Neural progenitor cell (in vitro differentiated cells): ENCODE results near the gene GFOD1. TPM values are rescaled to one million over a fixed set of nuclear protein-coding genes. Genes with fewer than 3 reads are reported as not detected.

Source experiments
- DNase-seq: peaks from one replicate; pipeline ENCODE4 v3.0.0-alpha.2; 2016; ENCODE audit warnings: low spot score
- H2AFZ ChIP-seq: fragments of 200-600 bp; sonication (generic); replicated peaks from 2 replicates; pipeline ENCODE4 v1.6.1; 2016; ENCODE audit warnings: antibody characterized with exemption
- H3F3A ChIP-seq: fragments of 200-600 bp; sonication (generic); 2 replicates; pipeline ENCODE4 v1.6.1; 2016; ENCODE audit warnings: antibody characterized with exemption, low read depth
- H3K27ac ChIP-seq: fragments of 200-600 bp; sonication (generic); 2 replicates; pipeline ENCODE4 v1.5.1; 2016; ENCODE audit warnings: mild to moderate bottlenecking
- H3K27me3 ChIP-seq: fragments of 200-600 bp; sonication (generic); 2 replicates; pipeline ENCODE4 v1.6.1; 2016; ENCODE audit warnings: mild to moderate bottlenecking, moderate library complexity
- H3K36me3 ChIP-seq: fragments of 200-600 bp; sonication (generic); 2 replicates; pipeline ENCODE4 v1.5.1; 2016
- H3K4me1 ChIP-seq: fragments of 200-600 bp; sonication (generic); 2 replicates; pipeline ENCODE4 v1.6.1; 2016; ENCODE audit warnings: mixed run types
- H3K4me2 ChIP-seq: fragments of 200-600 bp; sonication (generic); 2 replicates; pipeline ENCODE4 v1.6.1; 2016
- H3K4me3 ChIP-seq: fragments of 200-600 bp; sonication (generic); 2 replicates; pipeline ENCODE4 v1.5.1; 2016
- H3K79me2 ChIP-seq: fragments of 200-600 bp; sonication (generic); 2 replicates; pipeline ENCODE4 v1.6.1; 2016; ENCODE audit warnings: low read depth
- H3K9ac ChIP-seq: fragments of 200-600 bp; sonication (generic); 2 replicates; pipeline ENCODE4 v1.6.1; 2016
- H3K9me3 ChIP-seq: fragments of 200-600 bp; sonication (generic); 2 replicates; pipeline ENCODE4 v1.5.1; 2016; ENCODE audit warnings: low read depth
- H4K20me1 ChIP-seq: fragments of 200-600 bp; sonication (generic); 2 replicates; pipeline ENCODE4 v1.6.1; 2016; ENCODE audit warnings: low read depth
- H3K27ac Mint-ChIP-seq: 3 replicates; pipeline ENCODE4 v1.8.0; 2021; ENCODE audit warnings: mixed read lengths
- H3K27me3 Mint-ChIP-seq: 2 replicates; pipeline ENCODE4 v1.8.0; 2022; ENCODE audit warnings: low read depth, mild to moderate bottlenecking, inconsistent platforms, moderate library complexity, mixed read lengths; ENCODE audit not compliant: insufficient read depth
- H3K36me3 Mint-ChIP-seq: 3 replicates; pipeline ENCODE4 v1.8.0; 2021; ENCODE audit warnings: mixed read lengths
- H3K4me1 Mint-ChIP-seq: 3 replicates; pipeline ENCODE4 v1.8.0; 2021; ENCODE audit warnings: mixed read lengths
- H3K4me3 Mint-ChIP-seq: 3 replicates; pipeline ENCODE4 v1.8.0; 2021; ENCODE audit warnings: mild to moderate bottlenecking, moderate library complexity, mixed read lengths
- H3K9me3 Mint-ChIP-seq: 3 replicates; pipeline ENCODE4 v1.8.0; 2020; ENCODE audit warnings: mixed read lengths
- EZH2 ChIP-seq: fragments of 200-600 bp; sonication (generic); IDR thresholded peaks from 2 replicates; pipeline ENCODE4 v1.6.1; 2017; ENCODE audit warnings: antibody characterized with exemption, mild to moderate bottlenecking, moderate library complexity
- EZH2phosphoT487 ChIP-seq: fragments of 200-600 bp; sonication (generic); IDR thresholded peaks from 2 replicates; pipeline ENCODE4 v1.6.1; 2017; ENCODE audit warnings: antibody characterized with exemption
- total RNA-seq: library from RNA; depleted of rRNA; stranded (reverse); fragments of >200 nt; gene quantifications from 2 replicates; pipeline ENCODE4 v1.2.3, GENCODE V29; 2015; ENCODE audit warnings: low replicate concordance
- TF ChIP-seq, protein P1 (sequence below): fragments of 200-600 bp; sonication (generic); IDR thresholded peaks from 2 replicates; pipeline ENCODE4 v1.5.1; 2017; ENCODE audit warnings: antibody characterized with exemption, mild to moderate bottlenecking

GFOD1 gene
- total RNA-seq, 1 donor from 2014 or later: 1.8 TPM

DNA sequence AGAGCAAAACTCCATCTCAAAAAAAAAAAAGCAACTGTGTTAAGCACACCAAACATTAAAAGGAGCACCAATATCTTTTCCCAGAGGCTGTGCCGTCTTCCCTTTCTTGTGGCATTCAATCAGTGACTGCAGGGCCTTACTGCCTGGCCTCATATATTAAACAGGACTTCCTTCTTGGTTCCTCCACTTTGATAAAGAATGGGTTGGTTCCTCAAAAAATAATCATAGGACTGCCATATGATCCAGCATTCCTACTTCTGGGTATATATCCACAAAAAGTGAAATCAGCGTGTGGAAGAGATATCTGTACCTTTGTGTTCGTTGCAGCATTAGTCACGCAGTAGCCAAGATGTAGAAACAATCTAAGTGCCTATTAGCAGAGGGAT lies 40.3 kb upstream of the GFOD1 start:
- Histone ChIP-seq H3K4me3 (no peak overlapping the region), H2AFZ (no peak overlapping the region), H3K4me2 (no peak overlapping the region), H3K4me1 (peaks cover 21% of the 10 kb centered on the region), H3K27me3 (no peaks in the 10 kb centered on the region), H3K9ac (no peak overlapping the region), H3K9me3 (no peaks in the 10 kb centered on the region), H3K36me3 (no peaks in the 10 kb centered on the region), H4K20me1 (no peaks in the 10 kb centered on the region), H3K27ac (no peak overlapping the region), H3F3A (peaks cover 15% of the 10 kb centered on the region), H3K79me2 (no peaks in the 10 kb centered on the region)
- H3K27ac Mint-ChIP-seq: no peak overlapping the region
- peaks cover 5% of the 10 kb centered on the region for H3K27me3 Mint-ChIP-seq
- peaks cover 29% of the 10 kb centered on the region for H3K4me1 Mint-ChIP-seq
- DNase-seq: no peak
- H3K9me3 Mint-ChIP-seq: no peaks in the 10 kb centered on the region
- no peaks in the 10 kb centered on the region for H3K36me3 Mint-ChIP-seq
- TF ChIP-seq, protein P1, sequence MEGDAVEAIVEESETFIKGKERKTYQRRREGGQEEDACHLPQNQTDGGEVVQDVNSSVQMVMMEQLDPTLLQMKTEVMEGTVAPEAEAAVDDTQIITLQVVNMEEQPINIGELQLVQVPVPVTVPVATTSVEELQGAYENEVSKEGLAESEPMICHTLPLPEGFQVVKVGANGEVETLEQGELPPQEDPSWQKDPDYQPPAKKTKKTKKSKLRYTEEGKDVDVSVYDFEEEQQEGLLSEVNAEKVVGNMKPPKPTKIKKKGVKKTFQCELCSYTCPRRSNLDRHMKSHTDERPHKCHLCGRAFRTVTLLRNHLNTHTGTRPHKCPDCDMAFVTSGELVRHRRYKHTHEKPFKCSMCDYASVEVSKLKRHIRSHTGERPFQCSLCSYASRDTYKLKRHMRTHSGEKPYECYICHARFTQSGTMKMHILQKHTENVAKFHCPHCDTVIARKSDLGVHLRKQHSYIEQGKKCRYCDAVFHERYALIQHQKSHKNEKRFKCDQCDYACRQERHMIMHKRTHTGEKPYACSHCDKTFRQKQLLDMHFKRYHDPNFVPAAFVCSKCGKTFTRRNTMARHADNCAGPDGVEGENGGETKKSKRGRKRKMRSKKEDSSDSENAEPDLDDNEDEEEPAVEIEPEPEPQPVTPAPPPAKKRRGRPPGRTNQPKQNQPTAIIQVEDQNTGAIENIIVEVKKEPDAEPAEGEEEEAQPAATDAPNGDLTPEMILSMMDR: no peak
- TF ChIP-seq EZH2: no peak
- TF ChIP-seq EZH2phosphoT487: no peak
- H3K4me3 Mint-ChIP-seq: no peak overlapping the region

DNA sequence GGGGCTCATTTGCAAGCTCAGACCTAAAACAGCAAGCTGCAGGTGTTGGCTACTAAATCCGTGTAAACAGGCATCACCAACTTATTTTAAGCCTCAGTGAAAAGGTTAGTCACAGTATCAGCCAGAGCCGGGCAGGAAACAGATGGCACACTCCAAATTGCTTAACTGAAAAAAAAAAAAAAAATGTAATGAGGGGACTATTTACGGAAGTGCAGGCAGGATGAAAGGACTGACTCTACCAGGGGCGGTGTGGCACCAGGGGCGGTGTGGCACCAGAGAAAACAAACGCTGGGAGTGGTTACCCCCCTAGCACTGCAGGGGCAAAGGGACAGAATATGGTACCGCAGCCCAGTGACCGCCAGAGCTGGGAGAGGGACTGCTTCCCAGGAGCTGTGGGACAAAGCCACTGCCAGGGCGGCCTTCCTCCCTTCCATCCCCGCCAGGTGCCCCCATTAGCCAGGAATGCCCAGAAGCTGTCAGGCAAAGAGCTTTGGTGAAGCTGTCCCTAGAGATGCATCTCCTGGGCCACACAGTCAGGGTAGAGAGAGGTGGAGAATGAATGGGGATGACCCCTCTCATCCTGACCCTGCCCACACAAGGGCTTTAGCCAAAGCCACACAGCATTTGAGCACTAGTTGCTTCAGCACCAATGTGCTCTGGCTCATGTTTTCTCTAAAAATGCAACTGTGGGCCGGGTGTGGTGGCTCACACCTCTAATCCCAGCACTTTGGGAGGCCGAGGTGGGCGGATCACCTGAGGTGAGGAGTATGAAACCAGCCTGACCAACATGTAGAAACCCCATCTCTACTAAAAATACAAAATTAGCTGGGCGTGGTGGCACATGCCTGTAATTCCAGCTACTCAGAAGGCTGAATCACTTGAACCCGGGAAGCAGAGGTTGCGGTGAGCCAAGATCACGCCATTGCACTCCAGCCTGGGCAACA lies 39.6 kb upstream of the GFOD1 start:
- Histone ChIP-seq H3K79me2 (no peaks in the 10 kb centered on the region), H3K27ac (no peak overlapping the region), H2AFZ (no peak overlapping the region), H3K36me3 (no peaks in the 10 kb centered on the region), H3K9me3 (no peaks in the 10 kb centered on the region), H3F3A (peaks cover 10% of the 10 kb centered on the region), H3K9ac (no peak overlapping the region), H3K4me1 (peaks cover 17% of the 10 kb centered on the region), H4K20me1 (no peaks in the 10 kb centered on the region), H3K4me2 (no peak overlapping the region), H3K4me3 (no peak overlapping the region), H3K27me3 (no peaks in the 10 kb centered on the region)
- no peak for DNase-seq
- Mint-ChIP-seq H3K4me1 (peaks cover 28% of the 10 kb centered on the region), H3K4me3 (no peak overlapping the region), H3K9me3 (no peaks in the 10 kb centered on the region), H3K36me3 (no peaks in the 10 kb centered on the region), H3K27ac (no peak overlapping the region), H3K27me3 (peaks cover 5% of the 10 kb centered on the region)
- TF ChIP-seq EZH2: no peak
- TF ChIP-seq EZH2phosphoT487: no peak
- TF ChIP-seq, protein P1: no peak

DNA sequence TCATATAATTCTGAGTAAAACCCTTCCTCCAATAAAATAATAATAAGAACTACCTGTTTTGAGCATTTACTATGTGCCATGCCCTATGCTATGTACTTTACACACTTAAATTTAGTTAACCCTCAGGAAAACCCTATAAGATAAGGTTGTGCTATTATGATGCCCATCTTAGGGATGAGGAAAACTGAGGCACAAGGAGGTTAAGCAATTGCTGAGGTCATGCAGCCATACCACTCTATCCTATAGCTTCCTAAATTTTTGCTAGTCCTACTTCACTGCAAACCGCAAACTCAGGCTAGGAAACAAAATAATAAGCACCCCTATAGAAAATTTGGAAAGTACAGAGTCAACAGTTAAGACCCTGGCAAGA lies 38.9 kb upstream of the GFOD1 start:
- H3K27ac Mint-ChIP-seq: no peak overlapping the region
- H3K9me3 Mint-ChIP-seq: no peaks in the 10 kb centered on the region
- no peak overlapping the region for H3K4me3 Mint-ChIP-seq
- Histone ChIP-seq H3K4me3 (no peak overlapping the region), H3K4me2 (no peak overlapping the region), H3K9me3 (no peaks in the 10 kb centered on the region), H4K20me1 (no peaks in the 10 kb centered on the region), H3K36me3 (no peaks in the 10 kb centered on the region), H3K27me3 (no peaks in the 10 kb centered on the region), H3K4me1 (peaks cover 13% of the 10 kb centered on the region), H2AFZ (no peak overlapping the region), H3K9ac (no peak overlapping the region), H3K79me2 (no peaks in the 10 kb centered on the region), H3F3A (peaks cover 6% of the 10 kb centered on the region), H3K27ac (no peak overlapping the region)
- H3K4me1 Mint-ChIP-seq: peaks cover 25% of the 10 kb centered on the region
- no peak for DNase-seq
- TF ChIP-seq EZH2phosphoT487 (no peak), EZH2 (no peak)
- TF ChIP-seq, protein P1: no peak
- no peaks in the 10 kb centered on the region for H3K36me3 Mint-ChIP-seq
- H3K27me3 Mint-ChIP-seq: peaks cover 5% of the 10 kb centered on the region
